Measurements from ENCODE around the gene RIMBP2.

Gene RIMBP2

GRCh38 chr12:130563323-130563722 lies 152.8 kb downstream of the RIMBP2 start:
- FAIRE-seq: no peak

GRCh38 chr12:130562716-130563115 lies 153.4 kb downstream of the RIMBP2 start:
- no peak for FAIRE-seq

GRCh38 chr12:130560321-130560720 lies 155.8 kb downstream of the RIMBP2 start:
- no peak for FAIRE-seq

- FAIRE-seq: no peak
Observed at GRCh38 chr12:130559806-130560205, 156.3 kb downstream of the RIMBP2 start.

DNA sequence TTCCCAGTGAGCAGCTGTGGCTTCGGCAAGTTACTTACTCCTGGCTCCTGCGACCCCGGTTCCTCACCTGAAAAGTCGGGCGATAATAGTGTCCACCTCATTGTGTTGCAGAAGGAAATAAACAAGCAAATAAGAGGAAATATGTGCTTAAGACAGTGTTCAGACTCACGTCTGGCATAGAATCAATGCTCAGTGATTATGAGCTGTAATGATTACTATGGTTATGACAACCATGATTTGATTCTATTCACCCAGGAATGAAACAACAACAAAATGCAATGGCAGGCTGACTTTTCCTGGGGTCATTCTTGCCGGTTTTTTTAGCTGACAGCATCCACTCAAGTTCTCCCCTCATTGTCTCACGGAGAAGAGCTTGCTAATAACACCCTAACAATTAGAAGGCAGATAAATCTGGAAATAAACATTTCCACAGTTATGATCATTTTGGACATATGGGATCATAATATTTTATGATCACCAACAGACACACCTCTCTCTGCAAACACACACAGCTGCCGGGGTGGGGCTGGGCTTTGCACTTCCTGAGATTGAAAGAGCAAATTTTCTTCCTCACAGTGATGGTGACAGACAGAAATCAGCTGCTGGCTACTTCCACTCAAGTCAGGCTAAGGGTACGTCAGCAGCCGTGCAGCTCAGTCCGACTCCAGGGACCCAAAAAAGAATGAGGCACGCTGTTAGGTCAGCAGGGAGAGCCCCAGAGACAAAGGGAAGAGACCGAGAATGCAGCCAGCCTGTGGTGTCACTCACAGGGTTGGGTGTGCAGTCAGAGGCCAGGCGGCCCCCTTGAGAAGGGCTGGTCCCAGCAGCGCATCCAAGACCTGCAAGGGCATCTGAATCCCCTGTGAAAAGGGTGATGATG lies 158.0 kb downstream of the RIMBP2 start:
- no peak for FAIRE-seq

DNA sequence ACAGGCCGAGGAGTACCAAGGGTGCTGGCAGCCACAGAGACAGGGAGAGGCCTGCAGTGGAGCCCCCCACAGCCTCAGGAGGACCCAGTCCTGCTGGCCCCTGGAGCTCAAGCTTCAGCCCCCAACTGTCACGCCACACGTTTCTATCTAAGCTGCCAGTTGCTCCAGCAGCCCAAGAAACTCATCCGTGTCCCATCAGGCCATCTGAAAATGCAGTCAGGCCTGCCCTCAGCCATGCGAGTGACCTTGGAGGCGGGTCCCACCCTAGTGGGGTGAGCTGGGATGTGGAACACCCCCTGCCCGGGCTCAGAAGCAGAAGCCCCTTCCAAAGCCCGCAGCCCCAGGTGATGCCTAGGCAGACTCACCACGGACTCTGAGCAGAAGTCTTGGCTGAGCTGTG lies 158.9 kb downstream of the RIMBP2 start:
- no peak for FAIRE-seq

DNA sequence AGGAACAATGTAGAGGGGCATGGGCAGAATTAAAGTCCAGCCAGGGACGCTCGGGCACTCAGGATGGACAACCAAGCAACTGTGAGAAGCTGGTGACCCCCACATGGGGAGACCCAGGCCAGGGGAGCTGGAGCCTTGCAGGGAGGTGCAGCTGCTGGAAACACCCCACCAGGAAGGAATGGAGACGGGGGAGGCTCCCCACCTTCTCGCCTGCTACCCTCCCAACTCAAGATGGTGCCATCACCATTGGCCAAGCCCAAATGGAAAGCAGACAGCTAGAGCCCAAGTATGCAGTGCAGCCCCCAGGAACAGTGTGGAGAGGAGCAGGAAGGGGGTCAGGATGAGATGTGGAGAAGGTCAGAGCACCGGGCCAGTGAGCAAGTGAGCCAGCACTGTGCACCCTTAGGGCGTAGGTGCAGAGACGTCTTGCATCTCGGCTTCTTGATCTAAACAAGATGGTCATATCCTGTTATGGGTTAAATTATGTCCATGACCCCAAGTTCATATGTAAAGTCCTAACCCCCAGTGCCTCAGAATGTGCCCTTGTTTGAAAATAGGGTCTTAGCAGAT lies 159.5 kb downstream of the RIMBP2 start:
- no peak for FAIRE-seq

GRCh38 chr12:130555628-130556485 lies 160.2 kb downstream of the RIMBP2 start:
- FAIRE-seq: no peak

DNA sequence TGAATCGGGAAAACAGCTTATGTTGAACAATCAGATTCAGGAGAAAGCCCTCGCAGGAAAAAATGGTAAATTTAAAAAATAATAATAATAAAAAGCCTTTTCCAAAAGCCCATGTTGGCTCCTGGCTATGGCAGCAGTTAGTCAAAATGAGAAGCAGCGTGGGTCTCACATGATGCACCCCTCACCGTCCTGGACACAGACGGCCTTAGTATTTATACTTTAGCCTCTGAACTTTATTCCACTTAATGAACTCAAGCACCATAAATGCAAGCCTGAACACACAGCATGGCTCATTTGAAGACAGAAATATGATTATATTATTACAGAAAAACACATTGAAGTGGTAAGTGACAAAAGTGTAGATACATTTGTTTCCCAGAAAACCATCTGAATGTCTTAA lies 160.9 kb downstream of the RIMBP2 start:
- no peak for FAIRE-seq

DNA sequence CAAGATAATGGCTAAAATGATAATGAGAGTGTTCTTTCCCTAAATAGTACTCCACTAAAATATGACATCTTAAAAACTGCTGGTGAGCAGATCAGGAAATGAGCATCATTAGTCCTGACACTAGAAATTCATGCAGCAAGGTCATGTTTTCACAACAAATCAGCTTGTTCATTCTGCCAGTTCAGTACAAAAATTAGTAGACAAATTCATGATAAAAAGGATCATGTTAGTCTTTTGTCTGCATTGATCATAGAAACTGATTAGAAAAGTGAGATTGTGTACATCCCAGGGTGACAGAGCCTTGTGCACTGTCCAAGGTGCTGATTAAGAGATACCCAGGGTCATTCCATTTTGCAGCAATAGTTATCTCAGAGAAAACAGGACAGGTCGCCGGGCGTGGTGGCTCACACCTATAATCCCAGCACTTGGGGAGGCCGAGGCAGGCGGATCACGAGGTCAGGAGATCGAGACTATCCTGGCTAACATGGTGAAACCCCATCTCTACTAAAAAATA lies 163.6 kb downstream of the RIMBP2 start:
- no peak for FAIRE-seq

DNA sequence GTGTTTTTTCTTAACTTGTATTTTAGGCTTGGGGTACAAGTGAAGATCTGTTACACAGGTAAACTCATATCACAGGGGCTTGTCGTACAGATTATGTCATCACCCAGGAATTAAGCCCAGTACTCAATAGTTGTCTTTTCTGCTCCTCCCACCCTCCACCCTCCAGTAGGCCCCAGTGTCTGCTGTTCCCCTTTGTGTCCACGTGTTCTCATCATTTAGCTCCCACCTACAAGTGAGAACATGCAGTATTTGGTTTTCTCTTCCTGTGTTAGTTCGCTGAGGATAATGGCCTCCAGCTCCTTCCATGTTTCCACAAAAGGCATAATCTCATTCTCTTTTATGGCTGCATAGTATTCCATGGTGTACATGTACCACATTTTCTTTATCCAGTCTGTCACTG lies 166.7 kb downstream of the RIMBP2 start:
- FAIRE-seq: no peak

- FAIRE-seq: no peak
Observed at GRCh38 chr12:130547480-130548155, 168.5 kb downstream of the RIMBP2 start.

GRCh38 chr12:130546494-130546893 lies 169.6 kb downstream of the RIMBP2 start:
- FAIRE-seq: no peak

DNA sequence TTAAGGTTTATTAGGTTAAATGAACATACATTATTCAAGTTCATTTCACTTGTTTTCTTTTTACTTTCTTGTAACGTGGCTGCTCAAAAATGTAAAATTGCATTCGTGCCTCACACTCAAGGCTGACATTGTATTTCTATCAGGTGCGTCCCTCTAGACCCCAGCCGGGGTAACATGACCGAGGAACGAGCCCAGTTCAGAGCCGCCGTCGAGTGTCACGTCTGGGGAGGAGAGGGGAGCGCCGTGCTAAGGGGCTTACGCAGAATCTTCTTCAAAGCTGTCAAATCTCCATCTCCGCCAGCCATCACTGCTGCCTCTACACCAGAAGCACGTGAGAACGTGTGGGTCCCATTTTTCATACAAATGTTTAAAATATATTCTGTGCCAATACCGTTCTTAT lies 170.6 kb downstream of the RIMBP2 start:
- FAIRE-seq: no peak

DNA sequence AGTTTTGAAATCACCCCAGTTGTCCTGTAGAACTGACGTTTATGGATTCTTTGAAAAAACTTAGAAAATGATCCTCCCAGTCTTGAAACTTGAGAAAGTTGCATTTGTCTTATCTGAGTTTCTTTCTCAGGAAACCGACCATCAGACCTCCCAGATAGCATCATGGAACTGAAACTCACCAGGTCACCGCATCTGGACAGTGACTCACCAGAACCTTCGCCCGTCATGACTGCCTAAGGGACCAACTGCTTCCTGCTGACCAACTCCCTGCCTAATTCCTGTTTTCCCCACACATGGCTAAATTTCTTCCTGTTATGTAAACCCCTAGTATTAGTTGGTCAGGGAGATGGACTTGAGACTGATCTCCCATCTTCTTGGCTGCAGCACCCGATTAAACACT lies 175.7 kb downstream of the RIMBP2 start:
- no peak for FAIRE-seq

- no peak for FAIRE-seq
Observed at GRCh38 chr12:130538343-130539095, 177.6 kb downstream of the RIMBP2 start.

- no peak for FAIRE-seq
Observed at GRCh38 chr12:130537655-130538054, 178.4 kb downstream of the RIMBP2 start.

GRCh38 chr12:130537051-130537450 lies 179.0 kb downstream of the RIMBP2 start:
- FAIRE-seq: no peak

GRCh38 chr12:130530429-130530828 lies 185.7 kb downstream of the RIMBP2 start:
- FAIRE-seq: no peak

DNA sequence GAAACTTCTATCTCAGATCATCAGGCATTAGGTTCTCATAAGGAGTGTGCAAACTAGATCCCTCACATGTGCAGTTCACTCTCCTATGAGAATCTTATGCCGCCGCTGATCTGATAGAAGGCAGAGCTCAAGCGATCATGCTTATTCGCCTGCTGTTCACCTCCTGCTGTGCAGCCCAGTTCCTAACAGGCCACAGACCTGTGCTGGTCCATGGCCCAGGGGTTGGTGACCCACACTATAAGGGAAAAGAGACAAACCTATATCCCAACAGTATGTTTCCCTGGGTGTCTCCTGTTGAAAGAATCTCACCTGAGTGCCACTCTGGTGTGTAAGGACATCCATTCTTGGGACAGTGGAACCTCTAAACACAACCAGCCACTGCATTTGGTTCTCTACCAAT lies 186.3 kb downstream of the RIMBP2 start:
- no peak for FAIRE-seq

DNA sequence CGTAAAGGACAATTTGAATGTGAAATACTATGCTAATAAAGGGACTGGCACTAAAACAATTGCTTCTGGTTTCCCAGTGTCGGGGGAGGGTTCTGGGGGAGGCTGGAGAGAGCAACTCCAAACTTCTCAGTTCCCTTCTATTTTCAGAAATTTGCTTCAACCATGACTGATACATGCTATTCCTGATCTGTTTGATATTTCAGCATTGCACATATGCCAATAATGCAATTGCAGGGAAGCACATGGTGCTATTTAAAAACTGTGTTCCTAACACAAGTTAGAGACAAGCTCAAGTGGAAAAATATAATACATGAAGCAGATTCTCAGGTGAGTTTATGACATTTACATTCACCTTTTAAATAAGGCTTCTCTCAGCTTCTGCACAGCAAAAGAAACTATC lies 188.9 kb downstream of the RIMBP2 start:
- FAIRE-seq: no peak

DNA sequence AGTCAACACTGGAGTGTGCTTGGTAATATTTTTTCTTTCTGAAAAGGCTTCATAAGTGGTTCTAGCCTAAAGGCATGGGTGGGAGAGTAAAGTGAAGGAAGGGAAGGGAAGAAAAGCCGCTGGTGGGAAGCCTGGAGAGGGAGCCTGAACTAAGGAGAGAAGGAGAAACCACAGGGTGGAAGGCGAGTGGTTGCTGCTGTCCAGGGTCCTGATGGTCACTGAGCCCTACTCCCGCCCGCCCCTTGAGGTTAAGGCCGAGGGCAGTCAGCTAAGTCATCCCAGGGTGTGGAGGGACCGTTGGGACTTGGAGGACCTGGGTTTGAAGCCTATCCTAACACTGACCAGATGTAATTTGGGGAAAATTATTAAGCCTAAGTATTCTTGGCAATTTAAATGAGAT lies 189.3 kb downstream of the RIMBP2 start:
- FAIRE-seq: no peak

All from colon (tissue), 2 donors.